ENCODE measurements around the gene LIPH.
A peak's percentile ranks its signal among the peaks of the same experiment; 100 is the strongest.
"Not testable (repeated sequence)": the region's sequence is repeated elsewhere in the genome, so short reads cannot be mapped to it uniquely, and the experiment has no call there.

The LIPH gene

GRCh38 chr3:185479373-185479945 lies 72.9 kb downstream of the LIPH start:
- DNase-seq = no peak

- no peak for DNase-seq
These were observed 75.1 kb downstream of the LIPH start for GRCh38 chr3:185477316-185477715.

GRCh38 chr3:185474922-185475321 lies 77.5 kb downstream of the LIPH start:
- DNase-seq = not testable (repeated sequence)

- DNase-seq = no peak
These were observed 79.0 kb downstream of the LIPH start for GRCh38 chr3:185473290-185473815.

- DNase-seq = no peak
These were observed 82.1 kb downstream of the LIPH start for GRCh38 chr3:185470323-185470722.

- DNase-seq = no peak
These were observed 82.8 kb downstream of the LIPH start for GRCh38 chr3:185469542-185469941.

GRCh38 chr3:185466123-185466522 lies 86.3 kb downstream of the LIPH start:
- DNase-seq = not testable (repeated sequence)

GRCh38 chr3:185465471-185465870 lies 86.9 kb downstream of the LIPH start:
- no peak for DNase-seq

- peak; percentile 9 for DNase-seq
These were observed 91.6 kb downstream of the LIPH start for GRCh38 chr3:185460719-185461350.

GRCh38 chr3:185460309-185460708 lies 92.1 kb downstream of the LIPH start:
- no peak for DNase-seq

- DNase-seq = no peak
These were observed 95.0 kb downstream of the LIPH start for GRCh38 chr3:185457376-185457775.

All from RPMI8226 (cell line).